Brain microvascular endothelial cell (primary cell): ENCODE data around the gene ALOX15B.

Experiments used
- DNase-seq: peaks from one replicate; pipeline ENCODE4 v3.0.0-alpha.2; 2020
- H3K27ac ChIP-seq: fragments of 250-450 bp; sonication (Bioruptor Pico); 2 replicates; pipeline ENCODE4 v1.5.1; 2020; ENCODE audit warnings: mild to moderate bottlenecking, moderate library complexity
- H3K27me3 ChIP-seq: fragments of 250-450 bp; sonication (Bioruptor Pico); replicated peaks from 2 replicates; pipeline ENCODE4 v1.5.1; 2020; ENCODE audit warnings: mild to moderate bottlenecking
- H3K36me3 ChIP-seq: fragments of 250-450 bp; sonication (Bioruptor Pico); replicated peaks from 2 replicates; pipeline ENCODE4 v1.5.1; 2020; ENCODE audit warnings: mild to moderate bottlenecking
- H3K4me3 ChIP-seq: 2 replicates; pipeline ENCODE4 v1.5.1; 2011; ENCODE audit warnings: low read depth, mild to moderate bottlenecking, control low read depth, low read length, moderate library complexity
- in situ Hi-C: cut with HindIII; loops from 2 replicates; pipeline ENCODE4 v1.10.0; 2017; ENCODE audit warnings: low sequenced_read_pairs, low pct_ligation_motif_present
- TF ChIP-seq, protein P1 (sequence below): IDR thresholded peaks from 2 replicates; pipeline ENCODE4 v1.5.1; 2011; ENCODE audit warnings: low read depth, mild to moderate bottlenecking, moderate library complexity, low read length, control low read depth, inconsistent platforms; ENCODE audit errors: missing control alignments

Gene ALOX15B

DNA sequence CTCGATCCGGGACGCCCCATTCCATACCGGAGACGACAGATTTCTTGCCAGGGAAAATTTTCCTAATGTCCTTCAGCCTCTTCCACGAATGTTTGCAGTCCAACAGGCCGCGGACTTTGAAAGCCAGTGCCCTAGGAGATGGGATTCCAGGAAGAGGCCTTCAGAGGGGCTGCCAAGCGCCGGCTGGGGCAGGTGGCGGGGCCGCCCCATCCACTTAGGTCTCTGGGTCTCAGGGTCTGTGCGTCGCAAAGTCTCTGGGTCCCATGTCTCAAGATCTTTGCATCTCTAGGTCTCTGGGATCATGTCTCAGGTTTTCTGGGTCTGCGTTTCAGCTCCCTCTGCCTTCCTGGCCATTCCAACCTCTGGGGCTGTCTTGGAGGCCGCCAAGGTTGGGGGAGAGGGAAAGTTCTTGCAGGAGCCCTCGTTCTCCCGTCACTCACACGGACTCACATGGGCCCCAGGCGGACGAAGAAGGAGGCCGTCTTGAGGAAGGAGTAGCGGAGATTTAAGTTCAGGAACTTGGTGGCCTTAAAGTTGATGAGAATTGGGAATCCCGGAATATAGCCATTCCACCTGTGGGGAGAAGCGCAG lies 41.4 kb downstream of the ALOX15B start:
- Histone ChIP-seq H3K36me3 (no peaks in the 10 kb centered on the region), H3K27ac (no peak overlapping the region), H3K4me3 (no peak overlapping the region), H3K27me3 (peaks cover 21% of the 10 kb centered on the region)
- no peak for DNase-seq
- in situ Hi-C loops = no loop called here
- TF ChIP-seq, protein P1, sequence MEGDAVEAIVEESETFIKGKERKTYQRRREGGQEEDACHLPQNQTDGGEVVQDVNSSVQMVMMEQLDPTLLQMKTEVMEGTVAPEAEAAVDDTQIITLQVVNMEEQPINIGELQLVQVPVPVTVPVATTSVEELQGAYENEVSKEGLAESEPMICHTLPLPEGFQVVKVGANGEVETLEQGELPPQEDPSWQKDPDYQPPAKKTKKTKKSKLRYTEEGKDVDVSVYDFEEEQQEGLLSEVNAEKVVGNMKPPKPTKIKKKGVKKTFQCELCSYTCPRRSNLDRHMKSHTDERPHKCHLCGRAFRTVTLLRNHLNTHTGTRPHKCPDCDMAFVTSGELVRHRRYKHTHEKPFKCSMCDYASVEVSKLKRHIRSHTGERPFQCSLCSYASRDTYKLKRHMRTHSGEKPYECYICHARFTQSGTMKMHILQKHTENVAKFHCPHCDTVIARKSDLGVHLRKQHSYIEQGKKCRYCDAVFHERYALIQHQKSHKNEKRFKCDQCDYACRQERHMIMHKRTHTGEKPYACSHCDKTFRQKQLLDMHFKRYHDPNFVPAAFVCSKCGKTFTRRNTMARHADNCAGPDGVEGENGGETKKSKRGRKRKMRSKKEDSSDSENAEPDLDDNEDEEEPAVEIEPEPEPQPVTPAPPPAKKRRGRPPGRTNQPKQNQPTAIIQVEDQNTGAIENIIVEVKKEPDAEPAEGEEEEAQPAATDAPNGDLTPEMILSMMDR = no peak

- Histone ChIP-seq H3K27me3 (peaks cover 20% of the 10 kb centered on the region), H3K27ac (no peak overlapping the region), H3K4me3 (no peak overlapping the region), H3K36me3 (no peaks in the 10 kb centered on the region)
- no peak for DNase-seq
- in situ Hi-C loops = no loop called here
- TF ChIP-seq, protein P1 = no peak
Measured at GRCh38 chr17:8080799-8081219, 42.0 kb downstream of the ALOX15B start.

- peaks cover 20% of the 10 kb centered on the region for H3K27me3 ChIP-seq
Measured at GRCh38 chr17:8081876-8082275, 43.0 kb downstream of the ALOX15B start.

GRCh38 chr17:8082292-8082691 lies 43.4 kb downstream of the ALOX15B start:
- Histone ChIP-seq H3K27me3 (peaks cover 20% of the 10 kb centered on the region), H3K36me3 (no peaks in the 10 kb centered on the region), H3K27ac (no peak overlapping the region), H3K4me3 (no peak overlapping the region)
- TF ChIP-seq, protein P1 = no peak
- in situ Hi-C loops = no loop called here
- DNase-seq = no peak

More at GRCh38 chr17:8081876-8082275, 43.0 kb downstream of the ALOX15B start:
- TF ChIP-seq, protein P1 = no peak
- no peak overlapping the region for H3K4me3 ChIP-seq
- in situ Hi-C loops = no loop called here
- DNase-seq = no peak
- H3K36me3 ChIP-seq = no peaks in the 10 kb centered on the region
- no peak overlapping the region for H3K27ac ChIP-seq

- TF ChIP-seq, protein P1 = no peak
- peaks cover 15% of the 10 kb centered on the region for H3K27me3 ChIP-seq
- no peaks in the 10 kb centered on the region for H3K36me3 ChIP-seq
- H3K27ac ChIP-seq = no peak overlapping the region
- no peak overlapping the region for H3K4me3 ChIP-seq
- no peak for DNase-seq
- in situ Hi-C loops = no loop called here
Measured at GRCh38 chr17:8084250-8084649, 45.4 kb downstream of the ALOX15B start.
